GM12801 (cell line): ENCODE results near the gene CTDP1.

Experiments used
- CTCF ChIP-seq: IDR thresholded peaks from one replicate; pipeline ENCODE4 v1.5.1; 2011; ENCODE audit warnings: control low read depth; ENCODE audit not compliant: insufficient read length; ENCODE audit errors: extremely low read depth

Gene CTDP1

DNA sequence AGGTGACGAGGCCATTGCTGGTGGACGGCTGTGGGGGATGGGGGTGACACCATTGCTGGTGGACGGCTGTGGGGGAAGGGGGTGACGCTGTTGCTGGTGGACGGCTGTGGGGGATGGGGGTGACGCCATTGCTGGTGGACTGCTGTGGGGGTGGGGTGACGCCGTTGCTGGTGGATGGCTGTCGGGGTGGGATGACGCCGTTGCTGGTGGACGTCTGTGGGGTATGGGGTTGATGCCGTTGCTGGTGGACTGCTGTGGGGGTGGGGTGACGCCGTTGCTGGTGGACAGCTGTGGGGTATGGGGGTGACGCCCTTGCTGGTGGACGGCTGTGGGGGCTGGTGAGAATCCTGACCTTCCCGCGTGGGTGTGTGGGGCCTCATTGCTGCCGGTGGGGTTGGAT lies 47.1 kb downstream of the CTDP1 start:
- TF ChIP-seq CTCF, result no peak

- TF ChIP-seq CTCF, result no peak
Measured at GRCh38 chr18:79727211-79727610, 47.6 kb downstream of the CTDP1 start.

- no peak for TF ChIP-seq CTCF
Measured at GRCh38 chr18:79728931-79729586, 49.5 kb downstream of the CTDP1 start.

GRCh38 chr18:79729611-79730010 lies 50.0 kb downstream of the CTDP1 start:
- TF ChIP-seq CTCF, result no peak

- TF ChIP-seq CTCF, result no peak
Measured at GRCh38 chr18:79730804-79731203, 51.2 kb downstream of the CTDP1 start.

- no peak for TF ChIP-seq CTCF
Measured at GRCh38 chr18:79732721-79733025, 53.1 kb downstream of the CTDP1 start.

DNA sequence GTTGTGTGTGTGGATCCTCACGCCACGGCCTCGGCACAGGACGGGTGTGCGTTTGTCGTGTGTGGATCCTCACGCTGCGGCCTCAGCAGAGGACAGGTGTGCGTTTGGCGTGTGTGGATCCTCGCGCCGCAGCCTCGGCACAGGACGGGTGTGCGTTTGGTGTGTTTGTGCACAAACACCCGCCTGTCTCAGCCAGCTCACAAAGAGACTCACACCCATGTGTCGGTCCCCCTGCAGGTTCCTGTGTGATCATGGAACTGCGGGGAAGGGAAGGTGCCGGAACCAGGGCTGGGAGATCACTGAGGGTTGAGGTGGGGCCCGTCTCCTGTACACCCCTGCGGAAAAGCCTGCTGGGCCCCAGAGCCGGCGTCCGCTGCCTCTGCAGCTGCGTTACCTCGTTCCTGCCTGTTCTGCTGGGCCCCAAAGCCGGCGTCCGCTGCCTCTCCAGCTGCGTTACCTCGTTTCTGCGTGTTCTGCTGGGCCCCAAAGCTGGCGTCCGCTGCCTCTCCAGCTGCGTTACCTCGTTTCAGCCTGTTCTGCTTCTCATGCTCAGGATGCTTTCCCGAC lies 53.6 kb downstream of the CTDP1 start:
- TF ChIP-seq CTCF, result no peak
